Measurements from ENCODE around the gene AADAT.

- TF ChIP-seq CTCF (IDR thresholded peaks at IDR 0.05) (no peak), POLR2A (IDR thresholded peaks at IDR 0.05) (no peak)
These were observed 30.9 kb downstream of the AADAT start for GRCh38 chr4:170058826-170059225.
